IMR-90 (cell line): ENCODE measurements around the gene C16orf90. TPM values are rescaled to one million over a fixed set of nuclear protein-coding genes. Genes with fewer than 3 reads are reported as not detected.

Experiments used
- ATAC-seq: fragments of 200-7000 bp; cut with Tn5 transposase; 2 replicates; pipeline ENCODE4 v1.9.1; 2020; ENCODE audit warnings: low read depth, mild to moderate bottlenecking, moderate library complexity
- BruUV-seq: library from RNA; stranded (reverse); fragments of 400-500 nt; replicated peaks from 2 replicates; lab custom pipeline; 2021; lab: Mats Ljungman, UMichigan
- CTCF ChIA-PET: fragments of 300-600 bp; formaldehyde crosslinking; extraction: SDS; loops from one replicate; lab custom pipeline; 2021; ENCODE audit warnings: antibody characterized with exemption; lab: Yijun Ruan, JAX
- POLR2A ChIA-PET: fragments of 300-600 bp; sonication (Branson Sonifier 250); formaldehyde crosslinking; loops from one replicate; lab custom pipeline; 2022; ENCODE audit warnings: antibody characterized with exemption; ENCODE audit not compliant: unreplicated experiment; lab: Charles Lee
- DNase-seq: peaks from one replicate; pipeline ENCODE4 v3.0.0; 2013
- H2AFZ ChIP-seq: replicated peaks from 2 replicates; pipeline ENCODE3; 2013; ENCODE audit warnings: low read length, mild to moderate bottlenecking; ENCODE audit not compliant: poor library complexity
- H2AK5ac ChIP-seq: 2 replicates; pipeline ENCODE4 v1.6.1; 2013; ENCODE audit warnings: low read depth, low read length, inconsistent platforms
- H2AK9ac ChIP-seq: replicated peaks from 2 replicates; pipeline ENCODE3; 2013; ENCODE audit warnings: mild to moderate bottlenecking, low read depth, low read length, moderate library complexity; ENCODE audit not compliant: poor library complexity
- H2BK120ac ChIP-seq: 2 replicates; pipeline ENCODE4 v1.6.1; 2013; ENCODE audit warnings: low read depth, low read length, inconsistent platforms
- H2BK15ac ChIP-seq: 3 replicates; pipeline ENCODE4 v1.6.1; 2013; ENCODE audit warnings: low read depth, low read length, inconsistent platforms
- H2BK20ac ChIP-seq: 2 replicates; pipeline ENCODE4 v1.6.1; 2013; ENCODE audit warnings: low read depth, mild to moderate bottlenecking, inconsistent platforms, low read length, moderate library complexity
- H2BK5ac ChIP-seq: 2 replicates; pipeline ENCODE4 v1.6.1; 2013; ENCODE audit warnings: mild to moderate bottlenecking, low read depth, low read length, inconsistent platforms; ENCODE audit not compliant: poor library complexity, severe bottlenecking
- H3K14ac ChIP-seq: replicated peaks from 2 replicates; pipeline ENCODE4 v1.6.1; 2013; ENCODE audit warnings: low read depth, low read length, inconsistent platforms
- H3K18ac ChIP-seq: 2 replicates; pipeline ENCODE4 v1.6.1; 2013; ENCODE audit warnings: low read depth, low read length, control low read depth
- H3K23ac ChIP-seq: 2 replicates; pipeline ENCODE4 v1.6.1; 2013; ENCODE audit warnings: low read depth, low read length, inconsistent platforms
- H3K27ac ChIP-seq: 2 replicates; pipeline ENCODE4 v1.5.1; 2013; ENCODE audit warnings: mild to moderate bottlenecking, control low read depth, low read length; ENCODE audit not compliant: insufficient read depth
- H3K27me3 ChIP-seq: 2 replicates; pipeline ENCODE4 v1.6.1; 2013; ENCODE audit warnings: low read length; ENCODE audit not compliant: control insufficient read depth, insufficient read depth
- H3K36me3 ChIP-seq: 2 replicates; pipeline ENCODE4 v1.6.1; 2013; ENCODE audit warnings: low read length, mixed read lengths; ENCODE audit not compliant: control insufficient read depth, insufficient read depth
- H3K4ac ChIP-seq: 2 replicates; pipeline ENCODE4 v1.6.1; 2013; ENCODE audit warnings: low read depth, low read length, inconsistent platforms
- H3K4me1 ChIP-seq: 2 replicates; pipeline ENCODE4 v1.6.1; 2013; ENCODE audit warnings: low read length, mixed read lengths; ENCODE audit not compliant: control insufficient read depth, insufficient read depth
- H3K4me2 ChIP-seq: 2 replicates; pipeline ENCODE4 v1.6.1; 2013; ENCODE audit warnings: low read depth, mild to moderate bottlenecking, control low read depth, low read length, moderate library complexity
- H3K4me3 ChIP-seq: 2 replicates; pipeline ENCODE4 v1.5.1; 2013; ENCODE audit warnings: low read depth, mild to moderate bottlenecking, control low read depth, low read length, moderate library complexity; ENCODE audit not compliant: insufficient read depth
- H3K56ac ChIP-seq: 2 replicates; pipeline ENCODE4 v1.6.1; 2013; ENCODE audit warnings: low read length, inconsistent platforms; ENCODE audit not compliant: insufficient read depth; ENCODE audit errors: extremely low read depth
- H3K79me1 ChIP-seq, 2 experiments: 2 replicates each; pipeline ENCODE4 v1.6.1; 2013; ENCODE audit warnings: low read length in 2 of 2, inconsistent platforms in 1 of 2, low read depth in 1 of 2
- H3K9ac ChIP-seq: 2 replicates; pipeline ENCODE4 v1.6.1; 2013; ENCODE audit warnings: low read depth, low read length, control low read depth
- H3K9me1 ChIP-seq: 2 replicates; pipeline ENCODE4 v1.6.1; 2013; ENCODE audit warnings: low read length, inconsistent platforms; ENCODE audit not compliant: insufficient read depth
- H3K9me3 ChIP-seq: 2 replicates; pipeline ENCODE4 v1.6.1; 2013; ENCODE audit warnings: low read length; ENCODE audit not compliant: control insufficient read depth, insufficient read depth
- H4K20me1 ChIP-seq: 2 replicates; pipeline ENCODE4 v1.6.1; 2013; ENCODE audit warnings: low read length, inconsistent platforms; ENCODE audit not compliant: insufficient read depth
- H4K5ac ChIP-seq: 2 replicates; pipeline ENCODE4 v1.6.1; 2013; ENCODE audit warnings: mild to moderate bottlenecking, low read depth, low read length, control low read depth
- H4K8ac ChIP-seq, 2 experiments: 2 replicates each; pipeline ENCODE4 v1.6.1; 2013; ENCODE audit warnings: low read depth in 2 of 2, low read length in 2 of 2, control low read depth in 1 of 2, inconsistent platforms in 1 of 2
- H4K91ac ChIP-seq: 2 replicates; pipeline ENCODE4 v1.6.1; 2013; ENCODE audit warnings: low read depth, low read length, inconsistent platforms; ENCODE audit not compliant: insufficient read depth
- BHLHE40 ChIP-seq: fragments of 150-350 bp; IDR thresholded peaks from 2 replicates; pipeline ENCODE4 v1.6.1; 2016; ENCODE audit warnings: mild to moderate bottlenecking, low read depth, low read length
- CEBPB ChIP-seq: IDR thresholded peaks from 2 replicates; pipeline ENCODE4 v1.6.1; 2012; ENCODE audit warnings: low read depth, low read length, improper control_type of control experiment
- MAFK ChIP-seq: IDR thresholded peaks from 2 replicates; pipeline ENCODE4 v1.6.1; 2012; ENCODE audit warnings: low read depth, low read length, improper control_type of control experiment
- MAZ ChIP-seq: IDR thresholded peaks from 2 replicates; pipeline ENCODE4 v1.6.1; 2012; ENCODE audit warnings: low read depth, mild to moderate bottlenecking, low read length, improper control_type of control experiment, moderate library complexity, borderline replicate concordance
- MXI1 ChIP-seq: IDR thresholded peaks from 2 replicates; pipeline ENCODE4 v1.6.1; 2012; ENCODE audit warnings: low read depth, mild to moderate bottlenecking, low read length, moderate library complexity, borderline replicate concordance
- NFE2L2 ChIP-seq: fragments of 150-350 bp; IDR thresholded peaks from 2 replicates; pipeline ENCODE4 v1.6.1; 2016; ENCODE audit warnings: low read depth, mild to moderate bottlenecking, low read length
- SMC3 ChIP-seq: fragments of 150-350 bp; IDR thresholded peaks from 2 replicates; pipeline ENCODE4 v1.6.1; 2016; ENCODE audit warnings: low read depth, mild to moderate bottlenecking, antibody characterized with exemption, low read length, moderate library complexity
- USF2 ChIP-seq: fragments of 150-350 bp; IDR thresholded peaks from 2 replicates; pipeline ENCODE4 v1.6.1; 2017; ENCODE audit warnings: mild to moderate bottlenecking, antibody characterized with exemption, low read length, low read depth
- WGBS, 2 experiments: methylation state at CpG; one replicate each; pipeline versions ENCODE4 v1.1.5 to v1.1.7; 2013; ENCODE audit warnings: missing lambda C conversion rate in 2 of 2; ENCODE audit not compliant: insufficient read length in 1 of 2; ENCODE audit errors: extremely low coverage in 2 of 2; 5-methylcytosine and 5-hydroxymethylcytosine counted together
- dilution Hi-C: fragments of 300-500 bp; cut with HindIII; formaldehyde crosslinking; loops from one replicate; pipeline ENCODE4 v1.14.3; 2018; ENCODE audit warnings: low sequenced_read_pairs; ENCODE audit not compliant: unreplicated experiment
- in situ Hi-C: fragments of 300-500 bp; cut with MboI; formaldehyde crosslinking; loops from 3 replicates; pipeline ENCODE4 v1.14.3; 2019; ENCODE audit warnings: low sequenced_read_pairs, inconsistent platforms, mixed read lengths
- intact Hi-C: fragments of 100-400 bp; cut with micrococcal nuclease; formaldehyde crosslinking; loops from 2 replicates; pipeline ENCODE4 v1.10.0; 2022
- polyA plus RNA-seq, 3 experiments: library from polyadenylated mRNA; depleted of rRNA; stranded (reverse); fragments of >200 nt; gene quantifications; 2 replicates each; pipeline ENCODE4 v1.2.3, GENCODE V29; 2012; ENCODE audit warnings: low replicate concordance in 1 of 3
- total RNA-seq: library from RNA; depleted of rRNA; stranded (reverse); fragments of >200 nt; gene quantifications from 2 replicates; pipeline ENCODE4 v1.2.3, GENCODE V29; 2012

C16orf90 gene
- total and polyA plus RNA-seq, 2 of the 4 experiments (the other 2 are of a cell fraction), result not detected

GRCh38 chr16:3501783-3502400, 6.6 kb upstream of the C16orf90 start:
- TF ChIP-seq BHLHE40 (no peak), NFE2L2 (no peak), MXI1 (no peak), CEBPB (no peak), USF2 (no peak), MAZ (no peak), MAFK (no peak), SMC3 (no peak)
- H2AFZ ChIP-seq, result peak overlapping the region; percentile 12
- ChIA-PET POLR2A (no interaction called here), CTCF (no interaction called here)
- H3K56ac ChIP-seq, result no peak overlapping the region
- H3K18ac ChIP-seq, result no peak overlapping the region
- H4K91ac ChIP-seq, result no peak overlapping the region
- peak overlapping the region; percentile 34; the same call in 1 of the 2 replicates for H4K5ac ChIP-seq
- ATAC-seq, result no peak
- no peak overlapping the region for H2BK20ac ChIP-seq
- H3K4me2 ChIP-seq, result peak overlapping the region; percentile 87
- no peaks in the 10 kb centered on the region for H3K27me3 ChIP-seq
- peak overlapping the region; percentile 49; the same call in 1 of the 2 replicates for H2AK5ac ChIP-seq
- H3K4me1 ChIP-seq, result peaks cover 5% of the 10 kb centered on the region; the same call in 1 of the 2 replicates
- H3K14ac ChIP-seq, result peak overlapping the region; percentile 8; the same call in 1 of the 2 replicates
- H3K9me1 ChIP-seq, result peaks cover 4% of the 10 kb centered on the region
- in situ Hi-C loops (no loop called here), intact Hi-C loops (loop anchor here (2.0 to 10.0 kb wide), 3 partner anchors 43 to 313 kb away; partner anchors contain the start of genes OR1F1 and ZNF263), dilution Hi-C loops (no loop called here)
- DNase-seq, result no peak
- H4K8ac ChIP-seq, result peak overlapping the region; percentile 28 to 57; a peak in 3 of 4 replicates
- no peak overlapping the region for H2BK15ac ChIP-seq
- H4K20me1 ChIP-seq, result no peaks in the 10 kb centered on the region; the same call in 1 of the 2 replicates
- BruUV-seq, result no TSS peak
- peak overlapping the region; percentile 59 for H3K4me3 ChIP-seq
- peak overlapping the region; percentile 23; the same call in 1 of the 2 replicates for H3K27ac ChIP-seq
- peak overlapping the region; percentile 35; the same call in 1 of the 2 replicates for H3K23ac ChIP-seq
- peaks cover 9% of the 10 kb centered on the region for H3K36me3 ChIP-seq
- no peak overlapping the region for H3K4ac ChIP-seq
- peak overlapping the region; percentile 58 for H3K9ac ChIP-seq
- no peak overlapping the region for H2BK120ac ChIP-seq
- no peaks in the 10 kb centered on the region for H3K9me3 ChIP-seq
- H2AK9ac ChIP-seq, result peak overlapping the region; percentile 86
- H3K79me1 ChIP-seq, result peaks cover 12 to 24% of the 10 kb centered on the region in 2 experiments
- WGBS, 2 experiments, result 87% methylated on average over 13 of the region's 22 CpGs; no CpG with 5 or more reads in 1 of the 2 experiments
- no peak overlapping the region for H2BK5ac ChIP-seq
